HG02973 (cell line): ENCODE data around the gene MAGI1.

ENCODE experiments used
- ATAC-seq: cut with Tn5 transposase; IDR thresholded peaks from one replicate; pipeline ENCODE4 v1.9.1; 2021; ENCODE audit warnings: moderate library complexity; ENCODE audit not compliant: unreplicated experiment

MAGI1 gene

DNA sequence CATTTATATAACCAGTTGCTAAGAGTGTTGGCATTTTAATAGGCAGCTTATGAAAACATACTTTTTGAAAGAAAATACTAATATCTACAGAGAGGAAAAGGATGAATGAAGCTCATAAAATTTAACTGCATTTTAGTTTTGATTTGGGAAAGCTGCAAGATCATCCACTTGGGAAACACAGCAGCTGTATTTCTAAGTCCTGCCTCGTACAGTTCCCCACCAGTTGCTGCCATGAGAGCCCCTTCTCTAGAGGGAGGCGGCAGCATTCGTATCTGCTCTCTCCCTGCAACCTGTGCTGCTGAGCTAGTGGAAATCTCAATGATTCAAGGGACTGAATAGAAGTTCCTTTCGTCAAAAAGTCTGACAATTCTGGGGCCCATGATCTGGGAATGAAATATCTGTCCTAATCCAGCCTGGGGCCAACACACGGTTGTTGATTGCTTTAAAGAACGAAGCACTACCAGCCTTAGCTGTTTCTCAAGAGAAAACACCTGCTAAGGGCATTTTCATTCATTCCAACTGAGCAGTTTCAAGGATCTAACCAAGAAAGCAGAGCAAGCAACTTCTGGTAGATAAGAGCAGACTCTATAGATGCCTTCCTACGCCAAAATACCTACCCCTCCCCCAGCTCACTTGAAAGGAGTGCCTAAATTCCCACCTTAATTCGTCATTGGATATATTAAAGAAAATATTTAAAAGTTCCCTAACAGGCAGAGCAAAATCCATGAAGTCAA is 223.7 kb downstream of the MAGI1 start:
- ATAC-seq = no peak

DNA sequence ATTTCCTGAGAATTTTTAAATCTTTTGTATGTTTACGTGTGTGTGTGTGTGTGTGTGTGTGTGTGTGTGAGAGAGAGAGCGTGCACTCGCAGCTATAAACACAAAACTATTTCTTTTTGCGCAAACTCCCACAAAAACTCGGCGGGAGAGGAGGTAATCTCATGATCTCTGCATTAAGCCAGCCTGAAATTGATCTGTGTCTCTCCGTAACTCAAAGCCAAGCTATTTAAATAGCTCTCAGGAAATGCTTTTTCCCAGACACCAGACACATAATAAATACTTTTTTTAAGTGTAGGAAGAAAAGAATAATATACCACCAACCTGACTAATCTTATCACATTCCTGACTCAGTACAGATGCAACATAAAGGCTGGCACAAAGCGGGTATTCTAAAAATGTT is 226.8 kb downstream of the MAGI1 start:
- ATAC-seq = no peak

DNA sequence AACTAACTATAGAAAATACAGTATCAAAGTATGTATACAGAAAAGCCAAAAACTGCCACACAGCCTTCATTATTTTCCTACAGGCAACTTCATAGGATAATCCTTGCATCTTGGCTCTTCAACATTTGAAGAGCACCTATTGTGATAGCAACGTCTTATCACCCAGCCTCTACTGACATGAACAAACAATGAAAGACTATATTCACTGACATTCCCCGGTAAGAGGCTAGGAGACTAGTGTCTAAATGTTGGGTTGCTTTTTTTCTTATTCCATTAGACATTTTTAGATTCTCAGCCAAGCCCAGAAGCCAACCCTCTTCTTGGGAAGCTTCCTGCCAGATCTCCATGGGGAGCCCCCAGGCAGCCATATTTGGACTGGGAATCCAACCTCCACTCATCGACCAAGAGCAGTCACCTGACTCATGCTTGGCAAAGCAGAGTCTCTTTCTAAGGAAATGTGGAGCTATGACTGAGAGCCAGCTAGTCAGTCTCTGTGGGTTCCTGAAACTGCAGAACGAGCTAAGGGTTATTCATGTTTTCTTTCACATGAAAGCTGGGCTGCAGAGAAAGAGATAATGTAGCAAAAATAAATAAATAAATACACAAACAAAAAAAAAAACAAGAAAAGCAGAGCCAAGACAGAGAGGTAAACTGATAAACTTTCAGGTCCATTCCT is 227.5 kb downstream of the MAGI1 start:
- no peak for ATAC-seq

DNA sequence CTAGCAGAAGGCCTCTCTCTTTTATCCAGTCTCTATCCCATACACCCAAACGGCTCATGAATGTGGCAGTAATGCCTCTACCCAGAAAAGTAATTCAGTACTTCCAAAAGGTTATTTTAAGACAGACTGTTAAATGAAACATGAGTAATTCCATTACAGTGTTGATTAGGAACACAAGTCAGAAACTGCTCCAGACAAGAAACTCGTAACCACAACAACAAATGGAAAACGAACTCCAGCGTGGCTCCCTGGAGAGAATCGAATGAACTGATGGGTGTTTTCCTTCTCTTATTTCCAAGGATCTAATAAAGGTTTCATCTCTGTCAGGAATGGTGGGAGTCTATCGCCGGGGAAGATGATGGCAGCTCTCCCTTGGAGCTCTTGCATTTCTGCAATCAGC is 228.4 kb downstream of the MAGI1 start:
- ATAC-seq = no peak

DNA sequence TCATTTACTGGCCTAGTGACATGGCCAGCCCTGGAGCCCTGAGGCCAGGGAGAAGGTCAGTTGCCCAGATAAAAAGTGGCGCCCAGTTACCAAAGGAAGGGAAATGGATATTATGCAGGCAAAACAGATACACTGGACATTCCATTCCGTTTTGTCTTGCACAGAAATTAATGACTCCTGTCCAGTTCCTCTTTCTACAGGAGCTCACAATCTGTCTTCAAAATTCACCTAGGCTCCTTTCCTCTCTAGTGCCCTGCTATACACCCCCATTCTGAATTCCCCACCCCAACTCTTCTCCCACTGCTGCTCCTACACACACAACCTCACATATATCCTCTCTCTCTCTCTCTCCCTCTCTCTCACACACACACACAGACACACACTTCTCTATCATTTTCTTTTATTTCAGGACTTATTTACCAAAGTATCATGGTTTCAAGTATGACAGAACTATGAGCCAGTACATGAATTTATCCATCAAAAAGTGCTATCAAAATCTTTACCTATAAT is 229.0 kb downstream of the MAGI1 start:
- no peak for ATAC-seq

DNA sequence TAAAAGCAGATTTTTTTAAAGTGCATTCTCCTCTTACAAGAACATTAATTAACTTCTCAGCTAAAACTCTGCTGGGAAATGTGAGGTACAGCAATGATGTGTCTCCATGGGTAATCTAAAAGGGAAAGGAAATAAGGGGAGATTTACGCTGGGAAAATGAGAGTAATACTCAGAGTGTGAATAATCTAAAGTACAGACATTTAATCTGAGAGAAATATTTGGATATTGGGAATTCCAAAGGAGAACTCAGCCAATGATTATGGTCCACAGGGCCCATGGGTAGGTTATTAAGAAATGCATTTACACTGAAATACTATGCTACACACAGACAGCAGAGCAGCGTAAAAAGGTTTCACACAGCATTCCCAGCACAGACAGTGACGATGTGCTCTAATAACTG is 229.9 kb downstream of the MAGI1 start:
- ATAC-seq = no peak

DNA sequence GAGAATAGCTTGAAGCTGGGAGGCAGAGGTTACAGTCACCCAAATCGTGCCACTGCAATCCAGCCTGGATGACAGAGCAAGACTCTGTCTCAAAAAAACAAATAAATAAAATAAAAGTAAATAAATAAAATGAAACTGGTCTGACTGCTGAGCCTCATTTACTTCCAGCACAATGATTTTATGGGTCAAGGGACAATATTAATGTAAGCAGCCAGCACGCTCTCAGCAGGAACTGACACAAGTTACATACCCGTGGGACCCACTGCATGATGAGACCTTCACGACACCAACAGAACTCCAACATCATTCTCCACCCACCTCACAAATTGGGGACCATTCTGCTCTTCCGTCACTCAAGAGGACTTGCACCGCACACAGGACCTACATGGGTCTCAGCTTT is 230.3 kb downstream of the MAGI1 start:
- no peak for ATAC-seq

DNA sequence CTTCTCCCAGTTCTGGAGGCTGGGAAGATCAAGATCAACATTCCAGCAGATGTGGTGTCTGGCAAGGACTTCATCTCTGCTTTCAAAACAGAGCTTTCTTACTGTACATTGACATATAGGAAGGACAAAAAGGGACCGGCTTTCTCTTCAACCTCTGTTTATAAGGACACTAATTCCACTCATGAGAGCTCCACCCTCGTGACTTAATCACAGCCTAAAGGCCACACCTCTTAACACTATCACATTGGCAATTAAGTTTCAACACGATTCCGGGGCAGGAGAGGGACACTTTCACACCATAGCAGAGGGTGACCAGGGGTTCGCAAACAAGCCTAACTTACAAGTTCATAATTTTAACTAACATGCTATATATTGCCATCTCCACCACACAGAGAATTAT is 231.5 kb downstream of the MAGI1 start:
- ATAC-seq = no peak

DNA sequence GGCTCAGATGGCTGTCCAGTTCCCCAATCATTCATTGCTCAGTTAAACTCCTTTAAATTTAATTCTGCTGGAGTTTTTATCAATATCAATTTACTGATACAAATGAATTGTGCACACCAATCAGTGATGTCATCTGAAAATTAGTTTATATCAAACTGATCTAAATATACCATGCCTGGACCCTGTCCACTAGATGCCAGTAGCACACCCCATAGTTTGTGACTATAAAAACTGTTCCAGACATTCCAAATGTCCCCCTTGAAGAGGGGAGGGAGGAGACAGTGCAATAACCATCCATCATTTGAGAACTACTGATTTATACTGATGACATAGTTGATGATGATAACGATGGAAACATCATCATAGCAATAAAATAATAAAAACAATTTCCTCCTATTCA is 232.1 kb downstream of the MAGI1 start:
- no peak for ATAC-seq

DNA sequence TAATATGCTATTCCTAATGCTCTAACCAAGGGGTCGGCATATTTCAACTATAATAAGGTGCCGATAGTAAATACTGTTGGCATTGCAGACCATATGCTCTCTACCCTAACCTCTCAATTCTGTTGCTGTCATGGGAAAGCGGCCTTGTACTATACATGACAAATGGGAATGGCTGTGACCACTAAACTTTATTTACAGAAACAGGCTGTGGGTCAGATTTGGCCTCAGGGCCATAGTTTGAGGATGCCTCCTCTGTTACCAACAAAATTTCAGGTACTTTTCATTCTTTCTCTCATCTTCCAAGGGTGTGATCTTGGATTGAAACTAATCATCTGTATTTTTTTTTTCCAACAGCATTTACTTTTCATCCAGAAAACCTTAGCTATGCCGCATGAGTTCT is 242.0 kb downstream of the MAGI1 start:
- no peak for ATAC-seq

DNA sequence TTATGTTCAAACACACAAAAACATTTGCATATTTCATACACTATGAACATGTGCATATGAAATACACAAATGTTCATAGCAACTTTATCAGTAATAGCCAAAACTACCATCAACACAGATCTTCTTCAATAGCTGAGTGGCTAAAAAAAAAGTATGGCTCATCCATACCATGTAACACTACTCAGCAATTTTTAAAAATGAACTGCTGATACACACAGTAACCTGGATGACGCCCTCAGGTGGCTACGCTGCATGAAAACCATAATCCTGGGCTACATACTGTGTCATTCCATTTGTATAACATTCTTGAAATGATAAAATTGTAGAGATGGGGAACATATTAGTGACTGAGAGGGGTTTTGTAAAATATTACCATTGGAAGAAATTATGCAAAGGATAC is 243.6 kb downstream of the MAGI1 start:
- ATAC-seq = no peak

DNA sequence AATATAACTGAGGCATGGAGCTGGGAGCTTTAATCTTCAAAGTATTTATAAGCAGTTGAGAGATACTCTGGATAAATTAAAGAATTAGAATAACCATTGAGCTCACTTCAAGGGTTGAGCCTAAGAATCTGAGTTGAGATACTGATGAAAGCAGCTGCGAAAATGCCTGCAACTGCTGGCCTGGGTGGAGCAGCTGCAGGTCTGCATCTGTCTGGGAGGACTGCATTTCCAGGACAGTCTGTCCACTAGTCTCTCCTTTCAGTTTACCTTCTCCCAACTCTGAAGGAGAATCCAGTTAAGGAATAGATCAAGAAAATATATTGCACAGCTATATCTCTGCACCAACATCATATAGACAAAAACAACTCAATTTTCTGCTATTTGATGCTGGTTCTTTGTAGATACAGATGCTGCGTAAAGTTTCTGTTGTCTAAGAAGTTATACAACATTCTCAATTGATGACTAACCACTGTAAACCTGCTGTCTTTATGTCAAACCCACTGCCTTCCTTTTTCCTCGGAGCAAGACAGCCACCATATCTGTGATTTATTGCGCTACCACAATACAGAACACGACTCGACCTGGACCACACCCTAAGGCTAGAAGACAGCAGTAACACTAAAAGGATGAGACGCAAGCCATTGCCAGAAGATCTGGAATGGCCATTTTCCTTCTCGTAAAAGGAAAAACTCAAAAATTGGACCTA is 245.1 kb downstream of the MAGI1 start:
- no peak for ATAC-seq

DNA sequence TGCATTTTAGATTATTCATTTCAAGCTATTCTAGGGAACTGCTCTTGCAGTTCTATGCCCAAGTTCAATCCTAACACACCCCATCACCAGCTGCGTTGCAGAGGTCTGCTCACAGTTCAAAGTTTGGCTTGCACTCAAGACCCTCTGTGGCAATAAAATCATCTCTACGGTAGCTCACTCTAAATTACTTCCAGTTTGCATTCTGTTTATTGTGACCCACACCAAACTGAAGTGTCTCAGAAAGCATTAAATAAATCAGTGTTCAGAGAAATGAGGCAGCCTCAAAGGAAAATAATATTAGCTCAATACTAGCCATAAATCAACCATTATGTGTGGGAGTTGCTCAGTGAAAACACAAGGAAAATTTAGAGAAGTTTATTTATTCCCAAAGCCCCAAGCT is 250.3 kb downstream of the MAGI1 start:
- no peak for ATAC-seq

DNA sequence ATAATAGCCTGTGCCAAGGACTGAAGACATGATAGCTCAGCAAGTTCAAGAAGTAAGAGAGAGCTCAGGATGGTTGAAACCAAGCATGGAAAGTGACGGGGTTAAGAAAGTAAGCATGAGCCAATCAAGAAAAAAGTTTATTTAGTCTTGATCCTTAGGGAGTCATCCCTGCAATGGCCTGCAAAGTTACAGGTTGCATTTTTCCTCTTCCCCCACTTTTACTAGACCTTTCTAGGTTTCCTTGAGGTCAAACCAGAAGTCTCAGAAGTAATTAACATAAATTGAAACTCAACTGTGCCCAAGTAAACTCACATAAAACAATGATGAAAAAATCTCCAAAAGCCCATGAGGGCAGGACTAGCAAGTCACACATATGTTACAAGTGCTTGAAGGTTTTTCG is 250.9 kb downstream of the MAGI1 start:
- ATAC-seq = no peak

DNA sequence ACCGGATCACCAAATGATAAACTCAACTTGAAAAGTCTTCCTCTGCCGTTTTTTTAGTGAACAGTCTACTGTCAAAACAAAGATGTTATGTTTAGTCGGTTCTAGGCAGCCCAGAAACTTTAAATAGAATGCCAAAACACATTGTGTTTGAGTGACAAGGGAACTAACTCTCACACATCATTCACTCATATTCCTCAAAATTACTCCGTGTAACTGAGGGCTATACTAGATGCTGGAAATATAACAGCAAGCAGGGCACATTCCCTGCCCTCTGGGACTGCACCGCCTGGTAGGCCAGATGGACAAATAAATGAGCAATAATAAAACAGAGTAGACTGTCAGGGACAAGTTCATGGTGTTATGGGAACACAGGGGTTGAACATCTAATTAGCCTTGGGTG is 251.4 kb downstream of the MAGI1 start:
- no peak for ATAC-seq

DNA sequence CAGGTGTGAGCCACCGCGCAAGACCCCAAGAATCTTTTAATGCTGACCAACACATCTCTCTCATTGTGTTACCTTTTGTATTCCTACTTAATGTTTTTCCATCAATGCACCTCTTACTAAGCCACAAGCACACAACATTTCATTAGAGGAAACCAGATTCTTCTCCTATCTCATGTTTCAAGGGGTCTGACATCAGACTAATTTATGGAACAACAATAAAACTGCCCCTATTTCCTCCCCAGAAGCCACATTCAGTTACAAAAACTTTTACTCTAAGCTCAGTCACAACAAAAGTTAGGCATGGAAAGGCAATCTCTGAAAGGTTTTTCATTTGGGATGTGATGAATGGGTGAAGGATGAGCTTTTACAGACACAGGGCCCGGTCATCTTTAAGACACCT is 251.8 kb downstream of the MAGI1 start:
- no peak for ATAC-seq

DNA sequence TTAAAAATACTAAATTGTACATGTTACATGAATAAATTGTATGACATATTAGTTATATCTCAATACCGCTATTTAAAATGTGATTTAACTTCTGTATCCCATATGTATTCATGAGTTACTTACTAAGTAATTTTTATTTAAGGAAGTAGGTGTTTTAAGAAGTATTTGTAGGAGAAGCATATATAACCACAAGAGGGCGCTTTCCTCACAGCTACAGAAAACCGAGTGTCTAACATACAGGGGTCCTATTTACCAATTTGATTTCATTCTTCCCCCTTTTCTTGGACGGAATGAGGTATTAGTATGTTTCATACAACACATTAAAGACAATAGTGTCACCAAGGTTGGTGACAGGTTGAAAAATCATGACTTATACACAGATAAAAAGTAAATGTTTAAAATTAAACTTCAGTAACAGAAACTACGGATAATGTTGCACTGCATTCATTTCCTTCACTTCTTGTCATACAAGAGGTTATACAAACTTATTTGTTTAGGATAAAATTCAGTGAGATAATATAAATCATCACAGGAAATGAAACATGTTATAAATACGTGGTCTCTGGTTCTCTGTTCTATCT is 253.6 kb downstream of the MAGI1 start:
- no peak for ATAC-seq

DNA sequence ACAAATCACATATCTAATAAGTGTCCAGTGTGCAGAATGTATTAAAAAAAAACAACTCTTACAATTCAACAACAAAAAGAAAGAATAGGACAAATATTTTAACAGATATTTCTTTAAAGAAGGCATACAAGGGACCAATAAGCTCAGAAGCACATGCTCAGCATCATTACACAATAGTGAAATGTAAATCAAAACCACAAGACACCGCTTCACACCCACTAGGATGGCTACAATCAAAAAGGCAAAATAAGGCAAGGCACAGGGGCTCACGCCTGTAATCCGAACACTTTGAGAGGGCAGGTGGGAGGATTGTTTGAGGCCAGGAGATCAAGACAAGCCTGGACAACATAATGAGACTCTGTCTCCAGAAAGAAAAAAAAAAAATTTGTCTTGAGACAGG is 255.6 kb downstream of the MAGI1 start:
- no peak for ATAC-seq

DNA sequence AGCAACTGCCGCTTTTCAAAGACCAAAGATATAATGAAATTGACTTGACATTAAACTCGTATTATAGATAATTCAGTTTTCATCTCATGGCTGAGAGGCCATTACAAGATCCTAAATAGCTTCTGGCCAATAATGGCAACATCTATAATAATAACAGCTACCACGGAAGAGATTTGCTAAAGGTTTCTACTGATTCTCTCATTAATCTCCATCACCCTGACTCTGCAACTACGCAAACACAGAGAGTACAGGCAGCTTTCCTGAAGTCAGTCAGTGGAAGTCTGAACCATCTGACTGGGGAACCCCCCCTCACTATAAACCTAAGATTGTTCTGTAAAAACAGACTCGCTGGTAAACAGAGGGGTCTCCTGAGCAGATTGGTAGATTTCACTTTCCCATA is 257.1 kb downstream of the MAGI1 start:
- ATAC-seq = no peak

DNA sequence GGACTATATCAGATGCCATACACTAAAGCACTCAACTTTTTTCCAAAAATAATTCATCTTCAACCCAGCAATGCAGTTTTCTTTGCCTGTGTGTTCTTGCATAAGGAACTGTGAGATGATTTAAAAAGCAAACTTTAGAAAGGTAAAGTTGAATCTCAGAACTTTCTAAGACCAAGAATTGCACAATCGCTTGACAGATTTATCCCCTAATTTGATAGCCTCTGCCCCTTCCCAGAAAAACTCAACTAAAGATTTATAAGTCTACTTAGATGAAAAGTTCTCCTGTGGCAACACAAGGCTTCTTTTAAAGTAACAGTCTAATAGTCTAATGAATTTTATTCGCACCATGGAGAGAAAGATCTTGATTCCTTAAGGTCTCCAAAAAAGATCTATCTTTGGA is 259.3 kb downstream of the MAGI1 start:
- no peak for ATAC-seq

DNA sequence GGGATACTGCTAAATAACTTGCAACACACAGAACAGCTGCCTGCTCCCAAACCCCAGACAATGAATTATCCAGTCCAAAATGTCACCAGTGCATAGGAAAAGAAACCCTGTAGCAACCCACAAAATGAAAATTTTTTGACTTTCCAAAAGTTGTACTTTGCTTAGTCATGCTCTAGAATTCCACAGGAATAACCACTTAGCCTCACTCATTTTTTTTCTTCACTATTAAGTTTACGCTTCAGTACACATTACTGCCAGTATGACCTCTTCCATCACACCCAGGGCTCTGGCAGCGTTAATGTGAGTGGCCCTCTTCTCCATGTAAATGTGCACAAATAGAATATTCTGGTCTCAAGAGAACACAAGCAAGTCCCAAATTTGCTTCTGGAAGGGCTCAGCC is 259.8 kb downstream of the MAGI1 start:
- ATAC-seq = no peak

DNA sequence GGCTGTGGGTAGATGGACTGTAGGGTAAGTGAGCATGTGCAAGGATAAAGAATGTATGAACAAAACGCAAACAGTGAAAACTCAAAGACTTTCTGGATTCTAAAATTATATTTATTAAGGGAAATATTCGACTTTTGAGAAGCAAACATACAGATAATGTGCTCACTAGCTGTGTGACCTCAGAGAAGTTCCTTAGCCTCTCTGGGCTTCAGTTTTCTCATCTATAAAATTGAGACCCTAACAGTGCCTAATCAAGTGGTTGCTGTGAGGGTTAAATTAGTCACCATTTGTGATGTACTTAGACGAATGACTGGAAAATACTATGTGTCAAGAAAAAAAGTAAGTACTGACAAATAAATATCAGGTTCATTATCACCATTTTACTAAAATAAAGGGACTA is 261.7 kb downstream of the MAGI1 start:
- no peak for ATAC-seq
